ENCODE results near the gene PLD5. TPM values are rescaled to one million over a fixed set of nuclear protein-coding genes. Genes with fewer than 3 reads are reported as not detected.
"Not testable (repeated sequence)": the region's sequence is repeated elsewhere in the genome, so short reads cannot be mapped to it uniquely, and the experiment has no call there.

PLD5 gene
- total RNA-seq, 1 donor, result not detected

- H3K36me3 ChIP-seq (ENCODE audit: insufficient read depth, low read length), result no peaks in the 10 kb centered on the region
- H3K27ac ChIP-seq (ENCODE audit: low read depth, low read length), result no peak overlapping the region
- no peak for DNase-seq (ENCODE audit: insufficient read length, low spot score, missing footprints)
- H2AFZ ChIP-seq (ENCODE audit: low read length), result no peak overlapping the region
- H3K27me3 ChIP-seq (ENCODE audit: insufficient read depth, low read length), result no peaks in the 10 kb centered on the region
- H3K4me3 ChIP-seq (ENCODE audit: insufficient read depth, low read length), result no peak overlapping the region
- no peak overlapping the region for H3K4me2 ChIP-seq (ENCODE audit: insufficient read depth, low read length)
- no peaks in the 10 kb centered on the region for H4K20me1 ChIP-seq (ENCODE audit: insufficient read depth, low read length)
- no peaks in the 10 kb centered on the region for H3K79me2 ChIP-seq (ENCODE audit: insufficient read depth, low read length)
- H3K9me3 ChIP-seq (ENCODE audit: low read depth, low read length), result peaks cover 2% of the 10 kb centered on the region
- no peak for TF ChIP-seq CTCF (IDR thresholded peaks at IDR 0.05; ENCODE audit: extremely low read depth, low read depth, low read length)
- H3K4me1 ChIP-seq (ENCODE audit: insufficient read depth, low read length), result no peaks in the 10 kb centered on the region
Observed at GRCh38 chr1:242391896-242392295, 132.6 kb downstream of the PLD5 start.

- not testable (repeated sequence) for H3K4me2 ChIP-seq (ENCODE audit: insufficient read depth, low read length)
Observed at GRCh38 chr1:242376121-242376520, 148.4 kb downstream of the PLD5 start.

GRCh38 chr1:242350446-242350845 lies 174.1 kb downstream of the PLD5 start:
- H3K4me1 ChIP-seq (ENCODE audit: insufficient read depth, low read length); H2AFZ ChIP-seq (ENCODE audit: low read length); H3K79me2 ChIP-seq (ENCODE audit: insufficient read depth, low read length); H3K36me3 ChIP-seq (ENCODE audit: insufficient read depth, low read length); H3K4me2 ChIP-seq (ENCODE audit: insufficient read depth, low read length); DNase-seq (ENCODE audit: insufficient read length, low spot score, missing footprints); H3K27me3 ChIP-seq (ENCODE audit: insufficient read depth, low read length); H3K27ac ChIP-seq (ENCODE audit: low read depth, low read length); H4K20me1 ChIP-seq (ENCODE audit: insufficient read depth, low read length); H3K4me3 ChIP-seq (ENCODE audit: insufficient read depth, low read length); H3K9me3 ChIP-seq (ENCODE audit: low read depth, low read length): not testable (repeated sequence)

More at GRCh38 chr1:242376121-242376520, 148.4 kb downstream of the PLD5 start:
- not testable (repeated sequence) for H3K4me1 ChIP-seq (ENCODE audit: insufficient read depth, low read length); H3K27me3 ChIP-seq (ENCODE audit: insufficient read depth, low read length); H4K20me1 ChIP-seq (ENCODE audit: insufficient read depth, low read length); H3K4me3 ChIP-seq (ENCODE audit: insufficient read depth, low read length); H3K27ac ChIP-seq (ENCODE audit: low read depth, low read length); H3K36me3 ChIP-seq (ENCODE audit: insufficient read depth, low read length); DNase-seq (ENCODE audit: insufficient read length, low spot score, missing footprints); H2AFZ ChIP-seq (ENCODE audit: low read length); H3K9me3 ChIP-seq (ENCODE audit: low read depth, low read length); H3K79me2 ChIP-seq (ENCODE audit: insufficient read depth, low read length)

DNA sequence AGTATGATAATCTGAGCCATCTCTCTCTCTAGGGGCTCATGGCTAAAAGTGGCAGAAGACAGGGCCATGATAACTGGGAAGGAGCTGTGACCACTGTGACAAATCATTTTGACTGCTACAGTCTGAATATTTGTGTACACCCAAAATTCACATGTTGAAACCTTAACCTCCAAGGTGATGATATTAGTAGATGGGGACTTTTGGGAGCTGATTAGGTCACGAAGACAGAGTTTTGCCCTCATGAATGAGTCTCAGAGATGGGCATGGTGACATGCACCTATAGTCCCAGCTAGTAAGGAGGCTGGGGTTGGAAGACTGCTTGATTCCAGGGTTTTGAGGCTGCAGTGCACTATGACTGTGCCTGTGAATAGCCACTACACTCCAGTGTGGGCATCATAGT lies 174.9 kb downstream of the PLD5 start:
- H3K9me3 ChIP-seq (ENCODE audit: low read depth, low read length), result no peaks in the 10 kb centered on the region
- no peak overlapping the region for H3K27ac ChIP-seq (ENCODE audit: low read depth, low read length)
- TF ChIP-seq CTCF (IDR thresholded peaks at IDR 0.05; ENCODE audit: extremely low read depth, low read depth, low read length), result no peak
- H3K4me1 ChIP-seq (ENCODE audit: insufficient read depth, low read length), result no peaks in the 10 kb centered on the region
- no peaks in the 10 kb centered on the region for H3K79me2 ChIP-seq (ENCODE audit: insufficient read depth, low read length)
- H3K4me2 ChIP-seq (ENCODE audit: insufficient read depth, low read length), result no peak overlapping the region
- no peaks in the 10 kb centered on the region for H3K36me3 ChIP-seq (ENCODE audit: insufficient read depth, low read length)
- H3K4me3 ChIP-seq (ENCODE audit: insufficient read depth, low read length), result no peak overlapping the region
- no peaks in the 10 kb centered on the region for H3K27me3 ChIP-seq (ENCODE audit: insufficient read depth, low read length)
- no peak for DNase-seq (ENCODE audit: insufficient read length, low spot score, missing footprints)
- H4K20me1 ChIP-seq (ENCODE audit: insufficient read depth, low read length), result no peaks in the 10 kb centered on the region
- no peak overlapping the region for H2AFZ ChIP-seq (ENCODE audit: low read length)

DNA sequence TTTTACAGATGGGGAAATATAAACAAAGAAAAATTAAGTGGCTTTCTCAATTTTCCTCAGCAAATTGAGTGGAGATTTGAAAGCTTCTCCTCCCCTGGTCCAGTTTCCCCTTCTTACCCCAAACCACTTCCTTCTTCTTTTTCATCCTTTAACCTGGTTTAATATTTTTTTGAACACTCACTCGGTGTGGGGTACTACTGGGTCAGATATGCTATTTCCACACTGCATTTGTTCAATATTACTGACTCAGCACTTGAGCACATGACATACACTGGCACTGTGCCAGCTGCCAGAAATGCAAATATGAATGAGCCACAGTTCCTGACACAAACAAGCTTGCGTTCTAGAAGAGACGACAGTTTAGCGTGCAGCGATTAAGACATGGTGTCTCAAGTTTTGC lies 193.6 kb downstream of the PLD5 start:
- not testable (repeated sequence) for H3K27me3 ChIP-seq (ENCODE audit: insufficient read depth, low read length); DNase-seq (ENCODE audit: insufficient read length, low spot score, missing footprints); H4K20me1 ChIP-seq (ENCODE audit: insufficient read depth, low read length); H3K9me3 ChIP-seq (ENCODE audit: low read depth, low read length); H3K79me2 ChIP-seq (ENCODE audit: insufficient read depth, low read length); H3K4me2 ChIP-seq (ENCODE audit: insufficient read depth, low read length); H2AFZ ChIP-seq (ENCODE audit: low read length); H3K36me3 ChIP-seq (ENCODE audit: insufficient read depth, low read length); H3K4me1 ChIP-seq (ENCODE audit: insufficient read depth, low read length); H3K27ac ChIP-seq (ENCODE audit: low read depth, low read length); H3K4me3 ChIP-seq (ENCODE audit: insufficient read depth, low read length)

DNA sequence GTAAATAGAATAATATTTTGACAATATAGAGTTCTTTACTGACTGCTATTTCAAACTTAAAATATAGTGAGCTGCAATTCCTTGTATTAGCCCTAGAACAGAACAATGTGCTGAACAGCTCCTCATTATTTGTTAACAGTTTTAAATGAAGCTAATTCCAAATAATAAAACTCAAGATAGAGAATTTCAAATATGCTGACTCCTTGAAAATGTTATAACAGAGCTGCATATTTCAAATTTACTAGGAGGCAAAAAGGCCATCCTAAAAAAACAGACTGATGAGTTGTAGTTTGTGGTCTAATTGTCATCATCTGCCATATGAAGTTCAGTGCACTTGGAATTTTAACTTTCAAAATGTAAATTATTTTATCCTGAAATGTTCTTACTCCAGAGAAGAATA lies 197.1 kb downstream of the PLD5 start:
- H3K4me2 ChIP-seq (ENCODE audit: insufficient read depth, low read length); H3K4me3 ChIP-seq (ENCODE audit: insufficient read depth, low read length); H3K79me2 ChIP-seq (ENCODE audit: insufficient read depth, low read length); H3K27me3 ChIP-seq (ENCODE audit: insufficient read depth, low read length); H3K36me3 ChIP-seq (ENCODE audit: insufficient read depth, low read length); H3K9me3 ChIP-seq (ENCODE audit: low read depth, low read length); H3K27ac ChIP-seq (ENCODE audit: low read depth, low read length); H4K20me1 ChIP-seq (ENCODE audit: insufficient read depth, low read length); DNase-seq (ENCODE audit: insufficient read length, low spot score, missing footprints); H2AFZ ChIP-seq (ENCODE audit: low read length); H3K4me1 ChIP-seq (ENCODE audit: insufficient read depth, low read length): not testable (repeated sequence)

DNA sequence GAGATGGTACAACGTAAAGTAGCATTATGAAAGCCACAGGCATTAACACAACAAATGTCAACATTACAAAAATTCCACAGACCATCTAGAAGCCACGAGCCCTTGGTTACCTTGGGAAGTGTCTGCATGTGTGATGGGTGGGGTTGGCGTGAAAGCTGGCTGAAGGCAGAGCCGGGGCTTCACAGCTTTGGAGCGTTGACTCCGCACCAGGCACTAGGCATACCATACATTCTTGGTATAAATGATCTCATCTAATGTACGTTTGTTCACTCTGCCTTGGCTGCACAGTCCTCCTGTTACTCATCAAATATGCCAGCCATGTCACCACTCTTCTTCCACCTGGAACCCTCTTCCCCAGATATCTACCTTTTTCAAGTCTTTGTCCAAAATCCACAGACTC lies 202.5 kb downstream of the PLD5 start:
- not testable (repeated sequence) for DNase-seq (ENCODE audit: insufficient read length, low spot score, missing footprints); H3K27ac ChIP-seq (ENCODE audit: low read depth, low read length); H3K27me3 ChIP-seq (ENCODE audit: insufficient read depth, low read length); H4K20me1 ChIP-seq (ENCODE audit: insufficient read depth, low read length); H3K4me3 ChIP-seq (ENCODE audit: insufficient read depth, low read length); H2AFZ ChIP-seq (ENCODE audit: low read length); H3K79me2 ChIP-seq (ENCODE audit: insufficient read depth, low read length); H3K9me3 ChIP-seq (ENCODE audit: low read depth, low read length); H3K36me3 ChIP-seq (ENCODE audit: insufficient read depth, low read length); H3K4me2 ChIP-seq (ENCODE audit: insufficient read depth, low read length); H3K4me1 ChIP-seq (ENCODE audit: insufficient read depth, low read length)

All from osteoblast (primary cell).